ENCODE results near the gene THOP1.

DNA sequence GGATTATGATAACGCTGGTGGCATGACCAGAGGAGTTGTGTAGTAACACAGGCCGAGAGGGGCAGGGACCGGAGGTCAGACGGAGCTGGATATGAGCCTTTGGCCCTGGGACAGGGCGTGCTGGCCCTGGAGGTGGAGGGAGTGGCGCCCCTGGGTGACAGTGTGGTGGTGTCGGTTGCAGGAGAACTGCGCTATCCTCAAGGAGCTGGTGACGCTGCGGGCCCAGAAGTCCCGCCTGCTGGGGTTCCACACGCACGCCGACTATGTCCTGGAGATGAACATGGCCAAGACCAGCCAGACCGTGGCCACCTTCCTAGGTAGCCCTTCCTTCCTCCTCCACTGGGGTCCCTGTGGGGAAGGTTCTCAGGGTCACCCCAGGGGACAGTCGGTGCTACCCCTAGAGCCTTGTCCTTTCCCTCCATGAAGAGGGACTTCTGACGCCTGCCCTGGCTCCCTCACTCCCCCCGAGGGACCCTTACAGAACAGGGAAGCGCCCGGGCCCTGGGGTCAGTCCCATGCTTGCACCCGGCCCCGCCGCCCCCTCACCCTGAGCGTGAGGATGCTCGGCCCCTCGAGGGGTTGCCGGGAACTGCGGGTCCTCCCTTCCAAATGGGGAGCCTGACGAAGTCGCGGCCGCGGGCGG, 21.6 kb downstream of the THOP1 start:
- TF ChIP-seq CTCF (IDR thresholded peaks at IDR 0.05) (no peak), POLR2A (IDR thresholded peaks at IDR 0.05) (no peak)
